Activated T-cell treated with anti-CD3 and anti-CD28 coated beads, Interleukin-2, amount 50 U/mL, for 4 hours (primary cell): ENCODE results near the gene RFESD. TPM values are rescaled to one million over a fixed set of nuclear protein-coding genes. Genes with fewer than 3 reads are reported as not detected.

Experiments
- ATAC-seq, 2 donors: fragments of 200-7000 bp; cut with Tn5 transposase; one replicate each; pipeline ENCODE4 v1.10.0; 2021
- DNase-seq: peaks from one replicate; pipeline ENCODE4 v3.0.0-alpha.2; 2020
- H3K27me3 Mint-ChIP-seq: one replicate; pipeline ENCODE4 v1.8.0; 2021; ENCODE audit warnings: low read depth, mixed read lengths
- H3K36me3 Mint-ChIP-seq: one replicate; pipeline ENCODE4 v1.8.0; 2022; ENCODE audit warnings: mixed read lengths; ENCODE audit not compliant: insufficient read depth
- H3K4me1 Mint-ChIP-seq: one replicate; pipeline ENCODE4 v1.8.0; 2021; ENCODE audit warnings: low read depth, mixed read lengths
- H3K4me3 Mint-ChIP-seq: one replicate; pipeline ENCODE4 v1.8.0; 2021; ENCODE audit warnings: mild to moderate bottlenecking, moderate library complexity, mixed read lengths
- H3K9me3 Mint-ChIP-seq: one replicate; pipeline ENCODE4 v1.8.0; 2021; ENCODE audit warnings: mixed read lengths
- total RNA-seq, 3 donors: library from RNA; stranded (reverse); gene quantifications; one replicate each; pipeline ENCODE4 v1.2.1, GENCODE V29; 2021

The RFESD gene
- 1 to 10 TPM; 3.2 to 5.4 (median 5.1) TPM for total RNA-seq

- H3K9me3 Mint-ChIP-seq, result no peaks in the 10 kb centered on the region
- H3K4me3 Mint-ChIP-seq, result peak within 1 kb of the TSS; percentile 83
- peak; percentile 95 for ATAC-seq
- no peaks in the 10 kb centered on the region for H3K36me3 Mint-ChIP-seq
- peak; percentile 91 for DNase-seq
- H3K27me3 Mint-ChIP-seq, result no peaks in the 10 kb centered on the region
- H3K4me1 Mint-ChIP-seq, result peaks cover 40% of the 10 kb centered on the region
These were observed at the start of gene RFESD for GRCh38 chr5:95646569-95647431. RFESD (plus strand) TSS chr5:95646777; CDS start chr5:95652272, 5,495 bp downstream.

DNA sequence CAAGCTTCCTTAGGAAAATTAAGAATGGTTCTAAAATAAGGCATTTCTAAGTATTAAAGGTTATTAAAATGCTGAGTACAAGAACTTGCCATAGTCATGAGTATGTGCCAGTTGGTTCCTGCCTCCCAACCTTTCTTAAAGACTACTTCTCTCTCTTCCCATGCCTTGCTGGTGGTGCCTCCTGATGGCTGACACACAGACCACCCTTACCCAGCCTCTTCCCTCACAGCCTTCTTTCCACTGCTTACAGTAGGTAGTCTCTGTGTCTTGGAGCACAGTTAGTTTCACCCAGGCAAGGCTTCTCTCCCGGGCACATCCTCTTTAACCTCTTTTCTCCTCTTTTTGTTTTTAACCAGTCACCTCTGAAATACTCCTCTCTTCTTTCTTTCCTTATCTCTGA lies 47.3 kb upstream of the RFESD start:
- H3K9me3 Mint-ChIP-seq, result no peaks in the 10 kb centered on the region
- H3K36me3 Mint-ChIP-seq, result peaks cover 15% of the 10 kb centered on the region
- H3K4me1 Mint-ChIP-seq, result no peaks in the 10 kb centered on the region
- ATAC-seq (no peak), DNase-seq (no peak)
- H3K4me3 Mint-ChIP-seq, result no peak overlapping the region
- H3K27me3 Mint-ChIP-seq, result no peaks in the 10 kb centered on the region

DNA sequence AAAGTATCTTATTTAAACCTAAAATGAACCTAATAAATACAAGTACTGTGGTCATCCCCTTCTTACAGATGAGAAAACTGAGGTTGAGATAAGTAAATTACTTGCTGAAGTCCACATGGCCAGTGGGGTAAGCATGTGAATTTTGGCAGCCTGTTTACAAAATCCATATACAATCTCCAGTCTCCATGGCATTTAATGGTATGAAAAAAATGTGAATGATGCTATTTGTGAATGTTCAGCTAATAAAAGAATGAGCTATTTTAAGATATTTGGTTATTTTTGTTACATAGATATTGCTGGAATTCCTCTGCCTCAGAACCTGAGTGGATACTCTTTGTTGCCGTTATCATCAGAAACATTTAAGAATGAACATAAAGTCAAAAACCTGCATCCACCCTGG lies 46.0 kb upstream of the RFESD start:
- Mint-ChIP-seq H3K4me3 (no peak overlapping the region), H3K27me3 (no peaks in the 10 kb centered on the region), H3K36me3 (peaks cover 16% of the 10 kb centered on the region), H3K9me3 (no peaks in the 10 kb centered on the region), H3K4me1 (no peaks in the 10 kb centered on the region)
- DNase-seq, result no peak
- no peak for ATAC-seq

DNA sequence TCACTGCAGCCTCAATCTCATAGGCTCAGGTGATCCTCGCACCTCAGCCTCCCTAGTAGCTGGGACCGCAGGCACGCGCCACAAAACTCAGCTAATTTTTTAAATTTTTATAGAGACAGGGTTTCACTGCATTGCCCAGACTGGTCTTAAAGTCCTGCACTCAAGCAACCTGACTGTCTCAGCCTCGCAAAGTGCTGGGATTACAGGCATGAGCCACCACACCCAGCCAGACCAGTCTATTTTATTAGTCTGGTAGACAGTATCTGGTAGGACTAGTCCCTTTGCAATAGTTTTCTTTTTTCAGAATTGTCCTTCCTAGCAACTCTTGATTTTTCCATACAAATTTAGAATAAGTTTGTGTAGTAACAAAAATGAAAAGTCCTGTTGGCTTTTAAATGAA lies 40.8 kb upstream of the RFESD start:
- ATAC-seq, result no peak
- Mint-ChIP-seq H3K4me3 (no peak overlapping the region), H3K36me3 (peaks cover 10% of the 10 kb centered on the region)

DNA sequence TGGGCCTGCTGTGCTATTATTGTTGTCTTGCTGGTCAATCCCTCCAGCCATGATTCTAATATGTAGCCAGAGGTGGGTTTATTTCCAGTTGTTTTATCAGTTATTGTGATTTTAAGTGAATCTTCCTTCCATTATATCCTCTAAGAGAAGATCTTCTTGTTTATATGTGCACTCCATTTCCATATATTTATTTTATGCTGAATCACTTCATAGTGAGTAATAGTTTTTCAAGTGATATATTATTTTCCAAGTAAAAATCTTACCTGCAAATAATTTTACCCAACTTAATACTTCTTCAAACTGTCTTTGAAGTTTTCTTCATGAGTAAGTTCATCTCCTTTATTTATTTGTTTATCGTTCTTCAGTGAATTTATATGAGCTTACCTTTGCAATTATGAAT lies 40.2 kb upstream of the RFESD start:
- no peaks in the 10 kb centered on the region for H3K9me3 Mint-ChIP-seq
- no peaks in the 10 kb centered on the region for H3K4me1 Mint-ChIP-seq
- DNase-seq (no peak), ATAC-seq (no peak)
- no peaks in the 10 kb centered on the region for H3K27me3 Mint-ChIP-seq
- H3K36me3 Mint-ChIP-seq, result peaks cover 8% of the 10 kb centered on the region
- no peak overlapping the region for H3K4me3 Mint-ChIP-seq

More for the DNA sequence above, 40.8 kb upstream of the RFESD start:
- Mint-ChIP-seq H3K9me3 (no peaks in the 10 kb centered on the region), H3K4me1 (no peaks in the 10 kb centered on the region), H3K27me3 (no peaks in the 10 kb centered on the region)
- no peak for DNase-seq

GRCh38 chr5:95609711-95610110 lies 36.9 kb upstream of the RFESD start:
- H3K4me1 Mint-ChIP-seq, result peaks cover 2% of the 10 kb centered on the region
- H3K4me3 Mint-ChIP-seq, result no peak overlapping the region
- no peaks in the 10 kb centered on the region for H3K27me3 Mint-ChIP-seq
- no peak for ATAC-seq
- H3K9me3 Mint-ChIP-seq, result peaks cover 15% of the 10 kb centered on the region
- DNase-seq, result no peak
- H3K36me3 Mint-ChIP-seq, result peaks cover 10% of the 10 kb centered on the region

DNA sequence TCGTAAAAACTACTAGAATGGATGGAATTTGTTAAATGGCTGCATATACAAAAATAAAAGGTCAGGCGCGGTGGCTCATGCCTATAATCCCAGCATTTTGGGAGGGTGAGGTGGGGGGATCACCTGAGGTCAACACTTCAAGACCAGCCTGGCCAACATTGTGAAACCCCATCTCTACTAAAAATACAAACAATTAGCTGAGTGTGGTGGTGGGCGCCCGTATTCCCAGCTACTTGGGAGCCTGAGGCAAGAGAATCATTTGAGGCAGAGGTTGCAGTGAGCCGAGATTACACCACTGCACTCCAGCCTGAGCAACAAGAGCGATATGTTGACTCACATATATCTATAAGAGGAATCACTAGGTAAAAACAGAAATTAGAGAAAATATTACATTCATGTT lies 36.0 kb upstream of the RFESD start:
- Mint-ChIP-seq H3K4me3 (no peak overlapping the region), H3K9me3 (peaks cover 15% of the 10 kb centered on the region), H3K4me1 (peaks cover 10% of the 10 kb centered on the region), H3K27me3 (no peaks in the 10 kb centered on the region), H3K36me3 (peaks cover 10% of the 10 kb centered on the region)
- ATAC-seq, result no peak
- DNase-seq, result no peak

GRCh38 chr5:95611396-95611795 lies 35.2 kb upstream of the RFESD start:
- ATAC-seq (no peak), DNase-seq (no peak)
- Mint-ChIP-seq H3K4me1 (peaks cover 15% of the 10 kb centered on the region), H3K4me3 (no peak overlapping the region), H3K27me3 (no peaks in the 10 kb centered on the region), H3K9me3 (peaks cover 15% of the 10 kb centered on the region), H3K36me3 (peaks cover 10% of the 10 kb centered on the region)

DNA sequence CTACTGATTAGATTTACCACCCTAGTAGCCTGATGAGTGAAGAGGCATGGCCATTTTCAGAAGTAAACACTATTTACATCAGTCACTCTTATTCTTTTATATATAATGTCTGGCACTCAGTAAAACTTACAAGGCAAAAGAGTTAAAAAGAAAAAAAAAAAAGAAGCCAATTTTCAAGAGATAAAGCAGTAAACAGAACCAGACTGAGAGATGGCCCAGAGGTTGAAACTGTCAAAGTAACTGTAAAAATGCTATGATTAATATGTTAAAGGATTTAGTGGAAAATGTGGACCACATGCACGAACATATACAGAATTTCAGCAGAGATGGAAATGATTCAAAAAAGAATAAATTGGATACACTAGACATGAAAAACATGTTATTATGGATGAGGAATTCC lies 33.1 kb upstream of the RFESD start:
- H3K4me1 Mint-ChIP-seq, result peaks cover 27% of the 10 kb centered on the region
- H3K9me3 Mint-ChIP-seq, result peaks cover 15% of the 10 kb centered on the region
- no peak overlapping the region for H3K4me3 Mint-ChIP-seq
- DNase-seq (no peak), ATAC-seq (no peak)
- no peaks in the 10 kb centered on the region for H3K27me3 Mint-ChIP-seq
- H3K36me3 Mint-ChIP-seq, result peaks cover 6% of the 10 kb centered on the region

DNA sequence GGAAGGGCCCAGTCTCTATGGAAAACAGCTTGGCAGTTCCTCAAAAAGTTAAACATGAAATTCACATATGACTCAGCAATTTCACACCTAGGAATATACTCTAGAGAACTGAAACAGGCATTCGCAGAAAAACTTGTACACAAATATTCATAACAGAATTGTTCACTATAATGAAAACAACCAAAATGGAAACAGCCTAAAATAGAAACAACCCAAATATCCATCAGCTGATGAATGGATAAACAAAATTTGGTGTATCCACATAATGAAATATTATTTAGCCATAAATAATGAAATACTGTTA lies 31.5 kb upstream of the RFESD start:
- no peaks in the 10 kb centered on the region for H3K27me3 Mint-ChIP-seq
- peaks cover 6% of the 10 kb centered on the region for H3K36me3 Mint-ChIP-seq
- H3K4me1 Mint-ChIP-seq, result peaks cover 43% of the 10 kb centered on the region
- H3K4me3 Mint-ChIP-seq, result no peak overlapping the region
- ATAC-seq, result no peak
- DNase-seq, result no peak
- peaks cover 15% of the 10 kb centered on the region for H3K9me3 Mint-ChIP-seq

DNA sequence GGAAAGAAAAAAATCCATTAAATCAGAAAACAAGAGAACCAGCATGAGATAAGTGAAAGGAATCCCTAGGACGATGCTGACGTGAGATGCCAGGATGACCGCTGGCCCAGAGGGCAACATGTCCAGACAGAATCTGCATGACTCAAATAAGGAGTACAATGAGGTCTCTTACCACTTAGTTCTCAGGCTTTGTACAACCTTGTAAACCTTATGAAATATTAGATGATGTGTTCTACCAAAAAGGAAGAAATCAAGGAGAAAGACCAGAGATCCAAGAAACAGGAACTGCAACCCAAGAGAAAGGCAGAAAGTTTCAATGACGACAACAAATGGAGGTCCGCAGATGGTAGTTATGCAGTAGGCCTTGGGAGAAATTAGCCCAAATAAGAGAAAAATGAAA lies 29.5 kb upstream of the RFESD start:
- Mint-ChIP-seq H3K4me1 (peaks cover 51% of the 10 kb centered on the region), H3K9me3 (peaks cover 15% of the 10 kb centered on the region), H3K4me3 (no peak overlapping the region), H3K36me3 (peaks cover 6% of the 10 kb centered on the region), H3K27me3 (no peaks in the 10 kb centered on the region)
- ATAC-seq (no peak), DNase-seq (no peak)

GRCh38 chr5:95619096-95619495 lies 27.5 kb upstream of the RFESD start:
- Mint-ChIP-seq H3K9me3 (peaks cover under 1% of the 10 kb centered on the region), H3K4me3 (peak overlapping the region; percentile 87), H3K4me1 (peaks cover 66% of the 10 kb centered on the region), H3K27me3 (no peaks in the 10 kb centered on the region), H3K36me3 (no peaks in the 10 kb centered on the region)
- ATAC-seq (no peak), DNase-seq (no peak)

GRCh38 chr5:95619514-95620029 lies 27.0 kb upstream of the RFESD start:
- Mint-ChIP-seq H3K4me3 (peak overlapping the region; percentile 87), H3K27me3 (no peaks in the 10 kb centered on the region), H3K4me1 (peaks cover 69% of the 10 kb centered on the region), H3K36me3 (no peaks in the 10 kb centered on the region), H3K9me3 (no peaks in the 10 kb centered on the region)
- DNase-seq (no peak), ATAC-seq (no peak)

- peaks cover 63% of the 10 kb centered on the region for H3K4me1 Mint-ChIP-seq
These were observed 26.3 kb upstream of the RFESD start, which contains the start of gene GPR150 for GRCh38 chr5:95620030-95620869. GPR150 (plus strand) TSS chr5:95620087; CDS start chr5:95620276, 189 bp downstream.

More at GRCh38 chr5:95620030-95620869, 26.3 kb upstream of the RFESD start, which contains the start of gene GPR150:
- H3K9me3 Mint-ChIP-seq, result no peaks in the 10 kb centered on the region
- DNase-seq (peak; percentile 51), ATAC-seq (peak; percentile 81 to 84)
- peak within 1 kb of the TSS; percentile 87 for H3K4me3 Mint-ChIP-seq
- H3K27me3 Mint-ChIP-seq, result no peaks in the 10 kb centered on the region
- no peaks in the 10 kb centered on the region for H3K36me3 Mint-ChIP-seq
